Measurements from ENCODE around the gene SSMEM1. TPM values are rescaled to one million over a fixed set of nuclear protein-coding genes. Genes with fewer than 3 reads are reported as not detected.
"Not testable (repeated sequence)": the region's sequence is repeated elsewhere in the genome, so short reads cannot be mapped to it uniquely, and the experiment has no call there.

Gene SSMEM1
- total RNA-seq, 6 experiments from 2014 or later = not detected

GRCh38 chr7:130181263-130181605, 26.4 kb upstream of the SSMEM1 start:
- no peaks in the 10 kb centered on the region for H3K9me3 ChIP-seq
- no peak overlapping the region for H3K27ac ChIP-seq
- ATAC-seq (no peak), DNase-seq (no peak)
- H3K4me3 ChIP-seq = no peak overlapping the region
- TF ChIP-seq POLR2A (IDR thresholded peaks at IDR 0.05) (no peak), CTCF (IDR thresholded peaks at IDR 0.05) (no peak)
- intact Hi-C loops (cut with DNase I) = no loop called here
- peaks cover 0 to 23% (median 0%) of the 10 kb centered on the region in 4 donors for H3K36me3 ChIP-seq
- peaks cover 0 to 10% (median 0%) of the 10 kb centered on the region in 4 donors for H3K4me1 ChIP-seq
- H3K27me3 ChIP-seq = no peaks in the 10 kb centered on the region
- WGBS (ENCODE audit: insufficient coverage, low coverage, low lambda C conversion rate, missing lambda C conversion rate) = 68% methylated on average over 2 of the region's 2 CpGs

- Histone ChIP-seq H3K36me3 (peaks cover 0 to 23% (median 0%) of the 10 kb centered on the region in 4 donors), H3K9me3 (no peaks in the 10 kb centered on the region), H3K27me3 (no peaks in the 10 kb centered on the region), H3K4me1 (peaks cover 0 to 8% (median 0%) of the 10 kb centered on the region in 4 donors), H3K27ac (no peak overlapping the region), H3K4me3 (no peak overlapping the region)
- no peak for DNase-seq
- 75% methylated on average over 2 of the region's 2 CpGs for WGBS (ENCODE audit: insufficient coverage, low coverage, low lambda C conversion rate, missing lambda C conversion rate)
- intact Hi-C loops (cut with DNase I) = no loop called here
- no peak for ATAC-seq
- no peak for TF ChIP-seq CTCF (IDR thresholded peaks at IDR 0.05)
- TF ChIP-seq POLR2A (IDR thresholded peaks at IDR 0.05) = no peak
Measured at GRCh38 chr7:130182990-130183389, 24.7 kb upstream of the SSMEM1 start.

GRCh38 chr7:130184349-130184748, 23.3 kb upstream of the SSMEM1 start:
- DNase-seq; ATAC-seq; H3K9me3 ChIP-seq; H3K4me1 ChIP-seq; intact Hi-C loops (cut with DNase I); H3K4me3 ChIP-seq; H3K27ac ChIP-seq; H3K27me3 ChIP-seq: not testable (repeated sequence)
- 70% methylated on average over 4 of the region's 5 CpGs for WGBS (ENCODE audit: insufficient coverage, low coverage, low lambda C conversion rate, missing lambda C conversion rate)
- peaks cover 0 to 23% (median 0%) of the 10 kb centered on the region in 4 donors for H3K36me3 ChIP-seq

GRCh38 chr7:130187360-130187759, 20.3 kb upstream of the SSMEM1 start:
- Histone ChIP-seq H3K9me3 (no peaks in the 10 kb centered on the region), H3K4me3 (no peak overlapping the region), H3K36me3 (peaks cover 0 to 16% (median 2%) of the 10 kb centered on the region in 4 donors), H3K4me1 (no peaks in the 10 kb centered on the region), H3K27me3 (no peaks in the 10 kb centered on the region), H3K27ac (no peak overlapping the region)
- WGBS (ENCODE audit: insufficient coverage, low coverage, low lambda C conversion rate, missing lambda C conversion rate) = 89% methylated on average over 1 of the region's 2 CpGs
- DNase-seq (no peak), ATAC-seq (no peak)
- intact Hi-C loops (cut with DNase I) = no loop called here
- TF ChIP-seq POLR2A (IDR thresholded peaks at IDR 0.05) = no peak
- no peak for TF ChIP-seq CTCF (IDR thresholded peaks at IDR 0.05)

GRCh38 chr7:130189343-130189742, 18.3 kb upstream of the SSMEM1 start:
- H3K27me3 ChIP-seq = no peaks in the 10 kb centered on the region
- H3K4me1 ChIP-seq = no peaks in the 10 kb centered on the region
- H3K9me3 ChIP-seq = no peaks in the 10 kb centered on the region
- H3K36me3 ChIP-seq = peaks cover 0 to 13% (median 2%) of the 10 kb centered on the region in 4 donors
- TF ChIP-seq CTCF (IDR thresholded peaks at IDR 0.05) = no peak
- no peak for TF ChIP-seq POLR2A (IDR thresholded peaks at IDR 0.05)
- 57% methylated on average over 3 of the region's 5 CpGs for WGBS (ENCODE audit: insufficient coverage, low coverage, low lambda C conversion rate, missing lambda C conversion rate)
- ATAC-seq (no peak), DNase-seq (no peak)
- intact Hi-C loops (cut with DNase I) = no loop called here
- H3K4me3 ChIP-seq = no peak overlapping the region
- H3K27ac ChIP-seq = no peak overlapping the region
